PFSK-1 (cell line): ENCODE results near the gene DNAH6.

Source experiments
- FOXP2 ChIP-seq: optimal IDR thresholded peaks from 2 replicates; pipeline ENCODE3; 2011; ENCODE audit warnings: borderline replicate concordance, control low read depth, inconsistent platforms; ENCODE audit not compliant: insufficient read depth; ENCODE audit errors: extremely low read length, extremely low read depth
- POLR2AphosphoS5 ChIP-seq: IDR thresholded peaks from 2 replicates; pipeline ENCODE4 v1.6.1; 2012; ENCODE audit warnings: low read depth, mild to moderate bottlenecking, control low read depth, low read length, moderate library complexity
- REST ChIP-seq, 2 experiments: IDR thresholded peaks; 2 replicates each; pipeline versions ENCODE4 v1.6.1 to v1.8.0; 2011 to 2012; ENCODE audit warnings: low read depth in 2 of 2, low read length in 2 of 2, control low read depth in 1 of 2, inconsistent platforms in 1 of 2, mild to moderate bottlenecking in 1 of 2, moderate library complexity in 1 of 2; ENCODE audit not compliant: insufficient read depth in 1 of 2
- SIN3A ChIP-seq: IDR thresholded peaks from 2 replicates; pipeline ENCODE4 v1.6.1; 2012; ENCODE audit warnings: mild to moderate bottlenecking, low read length, moderate library complexity, borderline replicate concordance; ENCODE audit not compliant: insufficient read depth

- TF ChIP-seq POLR2AphosphoS5 (no peak), SIN3A (no peak), FOXP2 (no peak), REST (IDR thresholded peaks at IDR 0.05; ENCODE audit: insufficient read depth in 1 of 2, low read depth in 2 of 2, low read length in 2 of 2) (no peak)
These were observed 333.1 kb downstream of the DNAH6 start for GRCh38 chr2:84849271-84849952.
